Measurements from ENCODE around the gene LRRC72.

The LRRC72 gene

DNA sequence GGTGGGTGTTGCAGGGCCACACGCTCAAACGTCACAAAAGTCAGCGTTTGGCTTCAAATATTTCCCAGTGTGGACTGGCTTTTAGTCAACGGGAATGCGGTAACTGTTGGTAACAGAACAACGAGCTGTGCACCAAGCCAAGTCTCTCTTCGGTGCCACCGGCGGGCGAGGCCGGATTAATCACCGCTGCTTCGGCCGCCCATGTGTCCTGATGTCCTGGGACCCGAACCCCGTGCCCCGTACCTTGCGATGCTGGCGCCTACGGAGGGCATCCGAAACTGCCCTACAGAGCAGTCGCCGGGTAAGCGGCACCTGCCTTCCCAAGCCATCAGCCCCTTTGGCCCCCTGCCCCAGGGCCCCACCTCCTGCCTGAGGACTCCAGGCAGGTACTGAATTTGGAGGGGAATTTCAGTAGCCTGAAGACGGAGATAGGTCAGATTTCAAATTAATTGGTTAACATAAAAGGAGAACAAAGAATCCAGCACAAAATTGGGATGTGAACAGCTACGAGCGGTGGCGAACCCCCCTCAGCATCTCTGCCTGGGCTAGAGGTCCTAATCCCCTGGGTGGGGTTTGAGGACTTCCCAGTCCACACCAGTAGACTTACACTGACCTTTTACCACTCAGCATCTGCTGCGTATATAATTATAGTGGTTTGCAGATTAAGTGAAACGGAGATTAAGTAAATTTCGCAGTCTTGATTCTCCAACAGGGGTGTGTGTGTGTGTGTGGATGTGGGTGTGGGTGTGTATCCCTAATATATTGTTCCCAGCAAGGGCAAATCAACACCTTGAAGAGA is at the start of gene LRRC72:
Gene LRRC72 (plus strand): TSS at position 84 of the 799 bp plus-strand sequence. CDS start 128 bp downstream, at position 212.
- no peak within 1 kb of the TSS for H3K27ac ChIP-seq (ENCODE audit: low read length)

DNA sequence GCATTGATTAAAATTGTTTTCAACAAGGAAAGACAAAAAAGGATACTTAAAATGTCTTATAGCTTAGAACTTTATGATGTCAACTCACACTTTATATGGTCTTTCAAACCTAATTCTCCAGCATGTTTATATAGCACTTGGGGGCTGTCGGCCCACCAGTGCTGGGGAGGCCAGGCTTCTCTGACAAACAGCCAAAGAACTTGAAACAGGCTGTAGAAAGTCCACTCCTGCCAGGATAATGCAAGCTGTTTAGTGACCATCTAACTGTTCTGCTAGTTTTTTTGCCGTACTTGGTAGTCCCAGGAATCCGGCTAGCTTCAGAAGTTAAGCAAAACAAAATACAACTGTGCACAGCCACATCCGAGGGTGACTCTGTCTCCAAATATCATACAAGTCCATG is 47.5 kb upstream of the LRRC72 start:
- no peak overlapping the region for H3K27ac ChIP-seq (ENCODE audit: low read length)
- H3K9ac ChIP-seq (ENCODE audit: low read depth, low read length): no peak overlapping the region
- H3K27me3 ChIP-seq (ENCODE audit: insufficient read depth, low read length): no peaks in the 10 kb centered on the region
- no peaks in the 10 kb centered on the region for H3K36me3 ChIP-seq (ENCODE audit: insufficient read depth, low read depth, low read length)
- no peaks in the 10 kb centered on the region for H3K9me3 ChIP-seq (ENCODE audit: insufficient read depth, low read depth, low read length)
- H3K4me1 ChIP-seq (ENCODE audit: insufficient read depth, low read length): no peaks in the 10 kb centered on the region
- no peak overlapping the region for H3K4me3 ChIP-seq (ENCODE audit: low read length)

More for the DNA sequence above, at the start of gene LRRC72:
- Histone ChIP-seq H3K9ac (ENCODE audit: low read depth, low read length) (no peak within 1 kb of the TSS), H3K4me1 (ENCODE audit: insufficient read depth, low read length) (no peaks in the 10 kb centered on the region), H3K27me3 (ENCODE audit: insufficient read depth, low read length) (no peaks in the 10 kb centered on the region), H3K36me3 (ENCODE audit: insufficient read depth, low read depth, low read length) (no peaks in the 10 kb centered on the region), H3K9me3 (ENCODE audit: insufficient read depth, low read depth, low read length) (no peaks in the 10 kb centered on the region), H3K4me3 (ENCODE audit: low read length) (no peak within 1 kb of the TSS)

DNA sequence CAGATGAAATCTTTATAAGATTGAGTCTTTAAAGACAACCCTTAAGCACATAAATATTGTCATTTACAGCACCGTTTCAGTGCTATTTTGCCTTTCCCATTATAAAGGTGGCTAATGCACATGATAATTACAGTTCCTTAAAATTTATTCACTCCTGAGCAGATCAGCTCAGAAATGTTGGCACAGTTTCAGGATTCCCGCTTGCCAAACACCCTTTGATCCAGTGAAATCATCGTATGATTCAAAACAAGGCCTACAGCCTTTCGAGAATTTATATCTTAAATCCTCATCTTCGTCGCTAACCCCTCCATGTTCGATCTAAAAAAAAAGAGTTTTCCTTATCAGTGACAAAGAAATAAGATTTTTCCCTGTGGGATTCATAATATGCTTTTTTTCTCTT is 47.0 kb upstream of the LRRC72 start:
- Histone ChIP-seq H3K9me3 (ENCODE audit: insufficient read depth, low read depth, low read length) (no peaks in the 10 kb centered on the region), H3K9ac (ENCODE audit: low read depth, low read length) (no peak overlapping the region), H3K27me3 (ENCODE audit: insufficient read depth, low read length) (no peaks in the 10 kb centered on the region), H3K4me3 (ENCODE audit: low read length) (no peak overlapping the region), H3K36me3 (ENCODE audit: insufficient read depth, low read depth, low read length) (no peaks in the 10 kb centered on the region), H3K4me1 (ENCODE audit: insufficient read depth, low read length) (0 out of 2 replicates have a peak, but pooled peaks cover 1% of the 10 kb centered on the region), H3K27ac (ENCODE audit: low read length) (no peak overlapping the region)

DNA sequence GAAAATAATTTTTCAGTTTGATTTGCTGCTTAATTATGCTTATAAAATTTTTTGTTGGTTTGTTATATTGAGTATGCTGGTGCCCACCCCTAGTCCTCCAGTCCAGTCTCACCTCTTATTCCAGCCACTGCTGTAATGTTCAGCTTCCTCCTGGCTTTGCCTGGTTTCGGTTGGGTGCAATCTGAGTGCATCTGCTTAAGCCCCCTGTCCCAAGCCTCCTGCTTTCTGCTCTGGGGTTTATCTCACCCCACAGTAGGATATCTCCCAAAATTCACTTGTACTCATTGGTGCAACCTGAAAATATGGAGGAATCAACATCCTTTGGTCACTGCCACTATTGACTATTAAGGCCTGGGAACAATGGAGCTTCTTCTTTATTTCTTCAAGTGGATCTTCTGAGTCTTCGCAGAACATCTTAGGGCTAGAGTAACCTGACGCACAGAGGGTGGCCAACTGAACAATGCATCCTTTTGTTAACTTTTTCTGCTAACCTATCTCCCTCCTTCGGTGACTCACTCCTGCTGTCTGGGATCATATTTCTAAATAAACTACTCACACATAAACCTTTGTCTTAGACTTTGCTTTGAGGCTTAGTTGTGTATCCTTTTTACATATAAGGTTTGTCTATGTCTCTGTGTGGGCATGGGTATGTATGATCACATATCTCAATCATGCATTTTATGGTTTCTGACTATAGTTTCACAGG is 42.0 kb upstream of the LRRC72 start:
- no peaks in the 10 kb centered on the region for H3K27me3 ChIP-seq (ENCODE audit: insufficient read depth, low read length)
- no peaks in the 10 kb centered on the region for H3K9me3 ChIP-seq (ENCODE audit: insufficient read depth, low read depth, low read length)
- H3K27ac ChIP-seq (ENCODE audit: low read length): no peak overlapping the region
- H3K4me3 ChIP-seq (ENCODE audit: low read length): no peak overlapping the region
- no peaks in the 10 kb centered on the region for H3K36me3 ChIP-seq (ENCODE audit: insufficient read depth, low read depth, low read length)
- H3K4me1 ChIP-seq (ENCODE audit: insufficient read depth, low read length): peaks cover 4% of the 10 kb centered on the region; the same call in 1 of the 2 replicates
- H3K9ac ChIP-seq (ENCODE audit: low read depth, low read length): no peak overlapping the region

DNA sequence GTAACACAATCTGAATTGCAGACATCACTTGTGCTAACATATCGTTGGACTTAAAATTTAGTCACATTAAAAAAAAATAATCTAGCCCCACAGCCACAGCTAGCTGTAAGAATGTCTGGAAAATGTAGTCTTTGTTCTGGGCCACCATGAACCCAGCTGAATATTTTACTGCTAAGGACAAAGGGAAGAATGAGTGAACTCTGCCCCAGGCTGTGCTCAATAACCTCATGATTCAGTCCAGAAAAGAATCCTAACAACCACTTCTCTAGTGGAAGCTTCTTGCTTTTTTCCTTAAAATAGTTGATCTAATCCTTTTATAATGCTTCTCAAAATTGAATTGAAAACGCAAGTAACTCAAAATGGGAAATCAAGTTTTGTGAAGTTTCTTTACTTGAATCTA is 35.5 kb upstream of the LRRC72 start:
- H3K9me3 ChIP-seq (ENCODE audit: insufficient read depth, low read depth, low read length): no peaks in the 10 kb centered on the region
- H3K27ac ChIP-seq (ENCODE audit: low read length): no peak overlapping the region
- H3K4me1 ChIP-seq (ENCODE audit: insufficient read depth, low read length): no peaks in the 10 kb centered on the region
- no peak overlapping the region for H3K4me3 ChIP-seq (ENCODE audit: low read length)
- H3K9ac ChIP-seq (ENCODE audit: low read depth, low read length): no peak overlapping the region
- H3K27me3 ChIP-seq (ENCODE audit: insufficient read depth, low read length): no peaks in the 10 kb centered on the region
- H3K36me3 ChIP-seq (ENCODE audit: insufficient read depth, low read depth, low read length): no peaks in the 10 kb centered on the region

DNA sequence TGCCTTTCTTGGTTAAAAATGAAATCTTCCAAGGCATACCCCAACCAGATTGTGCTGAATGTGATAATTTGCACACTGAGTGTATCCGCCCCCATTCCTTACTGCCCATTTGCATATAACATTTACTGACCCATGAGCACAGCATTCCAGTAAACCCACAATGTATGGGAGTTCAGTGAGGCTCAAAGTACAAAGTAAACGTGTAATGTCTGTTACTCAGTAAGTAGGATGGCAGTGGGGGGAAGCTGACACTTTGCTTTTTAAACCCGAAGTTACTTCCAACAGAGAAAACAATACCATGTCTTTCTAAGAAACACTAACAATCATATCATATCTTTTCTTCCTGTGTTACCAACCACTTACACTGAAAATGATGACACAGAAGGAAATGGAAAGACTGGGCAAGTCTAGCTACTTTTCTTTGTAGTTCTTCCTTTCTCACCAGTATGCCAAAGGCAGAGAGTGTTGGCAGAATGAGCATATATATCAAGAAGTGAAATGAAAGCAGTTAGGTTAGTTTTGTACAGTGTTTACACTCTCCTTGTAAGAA is 34.0 kb upstream of the LRRC72 start:
- H3K9ac ChIP-seq (ENCODE audit: low read depth, low read length): no peak overlapping the region
- H3K36me3 ChIP-seq (ENCODE audit: insufficient read depth, low read depth, low read length): no peaks in the 10 kb centered on the region
- no peaks in the 10 kb centered on the region for H3K9me3 ChIP-seq (ENCODE audit: insufficient read depth, low read depth, low read length)
- no peak overlapping the region for H3K4me3 ChIP-seq (ENCODE audit: low read length)
- no peaks in the 10 kb centered on the region for H3K4me1 ChIP-seq (ENCODE audit: insufficient read depth, low read length)
- no peak overlapping the region for H3K27ac ChIP-seq (ENCODE audit: low read length)
- H3K27me3 ChIP-seq (ENCODE audit: insufficient read depth, low read length): no peaks in the 10 kb centered on the region

DNA sequence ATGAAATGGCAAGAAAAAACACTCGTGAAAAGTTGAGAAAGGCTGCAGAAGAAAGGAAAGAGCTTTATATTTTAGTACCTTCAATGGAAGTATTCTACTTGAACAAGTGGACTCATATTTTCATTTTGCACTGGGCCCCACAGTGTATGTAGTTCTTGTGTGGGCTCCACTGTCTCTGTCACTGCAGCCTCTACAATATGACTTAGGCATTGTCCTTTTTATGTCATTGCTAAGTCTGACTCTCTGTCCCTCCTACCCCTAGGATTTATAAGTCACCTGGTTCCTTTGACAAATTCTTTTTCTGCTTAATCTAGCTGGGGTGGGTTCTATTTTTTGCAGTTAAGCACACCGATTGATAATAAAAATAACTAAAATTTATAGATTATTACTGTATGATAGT is 33.4 kb upstream of the LRRC72 start:
- H3K9ac ChIP-seq (ENCODE audit: low read depth, low read length): no peak overlapping the region
- no peak overlapping the region for H3K4me3 ChIP-seq (ENCODE audit: low read length)
- no peaks in the 10 kb centered on the region for H3K27me3 ChIP-seq (ENCODE audit: insufficient read depth, low read length)
- no peaks in the 10 kb centered on the region for H3K36me3 ChIP-seq (ENCODE audit: insufficient read depth, low read depth, low read length)
- no peaks in the 10 kb centered on the region for H3K4me1 ChIP-seq (ENCODE audit: insufficient read depth, low read length)
- no peaks in the 10 kb centered on the region for H3K9me3 ChIP-seq (ENCODE audit: insufficient read depth, low read depth, low read length)
- no peak overlapping the region for H3K27ac ChIP-seq (ENCODE audit: low read length)

DNA sequence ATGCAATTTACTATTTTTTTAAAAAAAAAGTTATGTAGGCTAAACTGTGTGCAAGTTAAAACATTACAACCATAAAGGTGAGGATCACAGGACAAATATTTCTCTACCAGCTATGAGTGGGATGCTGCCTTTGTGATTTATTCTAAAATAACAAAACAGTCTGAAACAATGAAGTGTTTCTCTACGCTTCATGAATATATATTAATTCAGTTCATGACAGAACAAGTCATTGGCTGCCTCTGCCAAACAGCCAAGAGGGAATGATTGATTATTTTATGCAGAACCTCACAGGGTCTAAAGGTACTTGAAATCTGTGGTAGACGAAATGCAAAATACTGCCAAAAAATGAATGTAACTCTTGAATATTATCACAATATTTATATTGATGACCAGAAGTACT is 32.1 kb upstream of the LRRC72 start:
- no peak overlapping the region for H3K9ac ChIP-seq (ENCODE audit: low read depth, low read length)
- H3K9me3 ChIP-seq (ENCODE audit: insufficient read depth, low read depth, low read length): no peaks in the 10 kb centered on the region
- no peak overlapping the region for H3K4me3 ChIP-seq (ENCODE audit: low read length)
- no peak overlapping the region for H3K27ac ChIP-seq (ENCODE audit: low read length)
- H3K4me1 ChIP-seq (ENCODE audit: insufficient read depth, low read length): no peaks in the 10 kb centered on the region
- H3K36me3 ChIP-seq (ENCODE audit: insufficient read depth, low read depth, low read length): no peaks in the 10 kb centered on the region
- no peaks in the 10 kb centered on the region for H3K27me3 ChIP-seq (ENCODE audit: insufficient read depth, low read length)

DNA sequence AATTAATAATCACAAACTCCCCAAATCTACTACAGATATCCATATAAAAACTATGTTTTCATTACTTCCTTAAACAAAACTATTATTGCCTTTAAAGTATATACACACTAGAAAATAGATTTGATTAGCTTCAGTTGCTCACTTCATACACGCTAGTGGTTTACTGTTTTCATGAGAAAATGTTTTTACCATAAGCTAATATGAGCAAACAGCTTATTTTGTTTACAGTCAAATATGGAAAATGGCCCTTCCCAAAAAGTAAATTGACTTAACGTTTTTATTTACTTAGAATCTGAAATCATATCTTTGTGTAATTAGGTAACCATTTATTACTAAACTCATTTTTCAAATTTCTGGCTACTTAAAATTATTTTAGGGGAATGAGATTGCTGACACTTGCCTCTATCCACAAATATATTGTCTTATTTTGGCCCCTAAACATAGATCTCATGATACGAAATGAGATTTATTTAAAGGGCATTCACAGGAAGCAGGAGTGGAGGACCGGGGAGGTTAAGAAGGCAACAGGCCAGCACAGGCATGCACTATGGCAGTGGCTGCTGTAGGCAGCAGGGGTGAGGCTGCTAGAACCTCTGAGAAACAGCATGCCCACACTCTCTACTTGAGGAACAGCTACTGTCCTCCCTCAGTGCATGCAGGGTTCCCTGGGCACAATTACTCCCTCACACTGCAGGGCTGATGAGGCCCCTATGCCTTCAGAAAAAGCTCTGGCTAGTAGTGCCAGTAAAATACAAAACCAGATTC is 31.5 kb upstream of the LRRC72 start:
- Histone ChIP-seq H3K27me3 (ENCODE audit: insufficient read depth, low read length) (no peaks in the 10 kb centered on the region), H3K4me1 (ENCODE audit: insufficient read depth, low read length) (no peaks in the 10 kb centered on the region), H3K4me3 (ENCODE audit: low read length) (no peak overlapping the region), H3K27ac (ENCODE audit: low read length) (no peak overlapping the region), H3K9me3 (ENCODE audit: insufficient read depth, low read depth, low read length) (no peaks in the 10 kb centered on the region), H3K9ac (ENCODE audit: low read depth, low read length) (no peak overlapping the region), H3K36me3 (ENCODE audit: insufficient read depth, low read depth, low read length) (no peaks in the 10 kb centered on the region)

DNA sequence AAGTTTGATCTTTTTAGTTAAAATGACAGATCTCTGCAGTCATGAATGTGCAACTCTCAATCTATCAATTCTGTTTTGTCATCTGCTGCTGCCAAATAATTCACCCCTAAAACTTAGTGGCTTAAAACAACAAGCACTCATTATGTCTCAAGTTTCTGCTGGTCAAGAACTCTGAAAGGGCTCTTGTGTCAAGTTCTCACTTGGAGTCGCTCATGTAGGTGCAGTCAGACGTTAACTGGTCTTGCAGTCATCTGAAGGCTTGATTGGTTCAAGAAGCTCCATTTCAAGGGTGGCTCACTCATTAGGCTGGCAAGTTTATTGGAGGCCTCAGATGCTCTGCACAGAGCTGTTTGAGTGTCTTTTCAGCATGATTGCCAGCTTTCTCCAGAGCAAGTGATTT is 28.5 kb upstream of the LRRC72 start:
- no peaks in the 10 kb centered on the region for H3K4me1 ChIP-seq (ENCODE audit: insufficient read depth, low read length)
- no peaks in the 10 kb centered on the region for H3K9me3 ChIP-seq (ENCODE audit: insufficient read depth, low read depth, low read length)
- H3K27ac ChIP-seq (ENCODE audit: low read length): no peak overlapping the region
- no peaks in the 10 kb centered on the region for H3K27me3 ChIP-seq (ENCODE audit: insufficient read depth, low read length)
- no peaks in the 10 kb centered on the region for H3K36me3 ChIP-seq (ENCODE audit: insufficient read depth, low read depth, low read length)
- no peak overlapping the region for H3K9ac ChIP-seq (ENCODE audit: low read depth, low read length)
- H3K4me3 ChIP-seq (ENCODE audit: low read length): no peak overlapping the region

DNA sequence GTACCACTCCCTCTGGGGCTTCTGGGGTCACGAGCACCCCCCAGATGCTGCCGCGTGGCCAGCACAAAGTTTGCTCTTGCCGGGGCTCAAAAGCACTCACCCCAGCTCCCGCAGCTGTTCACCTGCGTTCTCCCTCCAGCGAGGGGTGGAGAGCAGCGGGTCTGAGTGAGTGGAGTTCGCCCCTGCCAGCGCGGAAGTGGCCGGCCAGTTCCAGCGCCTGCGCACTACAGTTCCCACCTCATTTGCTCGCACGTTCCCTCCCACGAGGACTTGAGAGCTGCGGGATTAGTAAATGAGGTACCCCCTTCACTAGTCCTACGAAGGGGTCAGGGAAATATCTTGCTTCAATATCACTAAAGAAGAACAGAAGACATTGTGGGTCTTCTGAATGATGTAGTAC is 24.3 kb upstream of the LRRC72 start:
- Histone ChIP-seq H3K9me3 (ENCODE audit: insufficient read depth, low read depth, low read length) (no peaks in the 10 kb centered on the region), H3K4me1 (ENCODE audit: insufficient read depth, low read length) (no peaks in the 10 kb centered on the region), H3K4me3 (ENCODE audit: low read length) (no peak overlapping the region), H3K9ac (ENCODE audit: low read depth, low read length) (no peak overlapping the region), H3K27me3 (ENCODE audit: insufficient read depth, low read length) (no peaks in the 10 kb centered on the region), H3K36me3 (ENCODE audit: insufficient read depth, low read depth, low read length) (no peaks in the 10 kb centered on the region), H3K27ac (ENCODE audit: low read length) (no peak overlapping the region)
